COLO668 (cell line): Measurements from ENCODE around the gene SMARCA4.

Source experiments
- DNase-seq: peaks from one replicate; lab custom pipeline; 2025; ENCODE audit not compliant: unreplicated experiment; lab: John Stamatoyannopoulos, UW

SMARCA4 gene

DNA sequence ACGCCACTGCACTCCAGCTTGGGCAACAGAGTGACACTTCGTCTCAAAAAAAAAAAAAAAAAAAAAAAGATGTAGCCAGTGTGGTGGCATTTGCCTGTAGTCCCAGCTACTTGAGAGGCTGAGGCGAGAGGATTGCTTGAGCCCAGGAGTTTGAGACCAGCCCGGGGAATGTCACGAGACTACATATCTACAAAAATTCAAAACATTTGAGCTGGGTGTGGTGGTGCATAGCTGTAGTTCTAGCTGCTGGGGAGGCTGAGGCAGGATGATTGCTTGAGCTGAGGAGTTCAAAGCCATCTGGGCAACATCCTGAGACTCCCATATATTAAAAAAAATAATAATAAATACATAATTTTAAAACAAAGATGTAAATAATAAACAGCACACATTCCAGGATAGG, 46.6 kb downstream of the SMARCA4 start:
- DNase-seq = no peak

DNA sequence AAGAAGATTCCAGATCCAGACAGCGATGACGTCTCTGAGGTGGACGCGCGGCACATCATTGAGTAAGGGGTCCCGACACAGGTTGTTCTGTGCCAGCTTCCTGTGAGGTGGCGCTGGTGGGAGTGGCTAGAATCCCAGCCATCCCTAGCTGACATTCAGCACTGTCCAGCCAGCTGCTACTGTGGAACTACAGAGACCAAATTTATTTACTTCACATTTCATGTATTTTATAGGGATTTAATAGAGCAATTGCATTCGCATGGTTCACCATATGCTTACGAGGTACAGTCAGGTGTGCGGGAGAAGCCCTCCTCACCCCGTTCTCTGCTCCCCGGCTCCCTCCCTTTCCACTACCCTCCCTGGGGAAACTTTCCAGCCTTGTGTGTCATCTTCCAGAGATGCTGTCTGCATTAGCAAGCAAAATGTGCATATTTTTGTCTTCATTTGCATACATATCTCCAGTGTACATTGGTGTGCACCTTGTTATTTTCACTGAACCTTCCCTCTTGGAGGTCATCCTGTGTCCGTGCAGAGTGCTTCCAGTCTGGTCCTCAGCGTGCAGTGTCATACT, 47.2 kb downstream of the SMARCA4 start:
- DNase-seq = no peak

DNA sequence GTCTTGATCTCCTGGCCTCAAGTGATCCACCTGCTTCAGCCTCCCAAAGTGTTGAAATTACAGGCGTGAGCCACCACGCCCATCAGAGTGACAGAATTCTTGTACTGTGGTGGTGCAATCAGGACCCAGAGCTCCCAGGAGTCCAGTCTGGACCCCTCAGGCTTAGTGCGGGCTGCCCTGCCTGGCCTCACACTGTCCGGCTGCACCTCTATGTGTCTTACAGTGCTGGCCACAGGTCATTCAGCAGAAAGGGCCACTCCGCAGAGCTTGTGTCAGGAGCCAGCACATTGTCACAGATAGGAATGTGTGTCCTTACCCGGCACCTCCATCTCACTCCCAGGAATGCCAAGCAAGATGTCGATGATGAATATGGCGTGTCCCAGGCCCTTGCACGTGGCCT, 49.2 kb downstream of the SMARCA4 start:
- DNase-seq = no peak

DNA sequence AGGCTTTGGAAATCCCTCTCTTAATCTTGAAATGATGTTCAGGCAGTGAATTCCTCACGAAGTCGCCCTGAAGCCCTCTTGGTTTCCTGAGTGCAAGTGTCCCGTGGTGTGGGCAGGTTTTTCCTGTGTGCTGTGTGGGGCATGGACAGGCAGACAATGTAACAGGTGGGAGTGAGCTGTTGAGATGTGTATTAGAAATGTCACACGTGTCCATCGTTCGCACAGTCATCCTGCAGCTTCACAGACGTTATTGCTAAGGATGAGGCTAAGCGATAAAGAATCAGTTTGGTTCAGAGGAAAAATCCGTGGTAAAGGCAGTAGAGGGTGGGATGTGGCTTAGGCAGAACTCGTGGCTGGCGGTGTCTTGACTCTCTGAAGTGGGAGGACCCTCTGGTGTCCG, 51.7 kb downstream of the SMARCA4 start:
- no peak for DNase-seq

DNA sequence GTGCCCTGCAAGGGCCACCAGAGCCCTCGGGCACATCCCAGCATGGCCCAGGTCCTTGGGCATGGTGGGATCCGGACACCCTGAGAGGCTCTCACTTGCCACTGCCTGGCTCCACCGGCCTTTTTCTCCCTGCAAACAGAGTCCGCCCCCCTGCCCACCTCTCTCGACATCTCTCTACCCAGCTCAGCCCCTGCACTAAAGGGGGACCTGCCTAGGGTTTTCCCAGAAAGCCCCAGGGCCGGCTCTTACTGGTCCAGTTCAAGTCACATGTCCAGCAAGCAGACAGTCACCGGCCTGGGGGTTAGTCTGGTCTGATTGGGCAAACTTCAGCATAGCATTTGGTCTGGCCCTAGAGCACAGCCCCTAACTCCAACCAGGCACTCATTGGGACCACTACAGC, 52.9 kb downstream of the SMARCA4 start:
- no peak for DNase-seq

DNA sequence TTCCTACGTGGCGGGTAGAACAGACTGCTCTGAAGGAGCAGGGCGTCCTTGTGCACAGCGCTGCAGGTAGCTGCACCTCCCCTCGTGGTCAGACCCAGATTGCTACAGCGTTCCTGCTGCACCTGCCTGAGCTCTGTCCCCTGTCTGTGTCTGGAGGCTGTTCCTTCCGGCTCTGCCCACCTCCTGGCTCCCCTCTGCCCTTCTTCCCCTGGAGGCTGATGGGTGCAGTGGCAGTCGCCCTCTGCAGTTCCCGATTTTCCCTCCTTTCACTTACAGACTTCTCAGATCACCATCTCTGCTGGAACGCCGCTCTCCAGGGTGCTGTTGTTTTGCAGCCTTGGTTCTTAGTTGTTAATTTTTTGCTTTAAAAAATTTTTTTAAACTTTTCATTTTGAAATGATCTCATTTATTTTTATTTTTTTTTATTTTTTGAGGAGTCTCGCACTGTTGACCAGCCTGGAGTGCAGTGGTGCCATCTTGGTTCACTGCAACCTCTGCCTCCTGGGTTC, 53.6 kb downstream of the SMARCA4 start:
- no peak for DNase-seq

DNA sequence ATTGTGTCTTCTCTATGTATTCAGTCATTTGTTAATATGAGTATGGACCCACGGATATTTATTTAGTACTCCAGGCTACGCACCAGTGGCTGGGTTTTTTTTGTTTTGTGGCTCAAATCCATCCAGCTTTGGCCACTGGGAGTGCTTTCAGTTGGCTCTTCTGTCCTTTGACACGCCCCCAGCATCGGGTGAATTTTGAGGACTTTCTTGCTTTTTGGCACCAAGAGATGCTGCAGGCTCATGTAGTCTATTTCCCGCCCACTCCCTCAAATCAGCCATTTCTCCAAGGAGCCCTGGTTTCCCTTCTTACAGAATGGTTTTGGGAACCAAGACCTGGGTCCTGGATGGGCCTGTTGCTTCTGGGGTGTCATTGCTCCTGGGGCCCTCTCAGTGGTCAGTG, 55.8 kb downstream of the SMARCA4 start:
- DNase-seq = no peak

DNA sequence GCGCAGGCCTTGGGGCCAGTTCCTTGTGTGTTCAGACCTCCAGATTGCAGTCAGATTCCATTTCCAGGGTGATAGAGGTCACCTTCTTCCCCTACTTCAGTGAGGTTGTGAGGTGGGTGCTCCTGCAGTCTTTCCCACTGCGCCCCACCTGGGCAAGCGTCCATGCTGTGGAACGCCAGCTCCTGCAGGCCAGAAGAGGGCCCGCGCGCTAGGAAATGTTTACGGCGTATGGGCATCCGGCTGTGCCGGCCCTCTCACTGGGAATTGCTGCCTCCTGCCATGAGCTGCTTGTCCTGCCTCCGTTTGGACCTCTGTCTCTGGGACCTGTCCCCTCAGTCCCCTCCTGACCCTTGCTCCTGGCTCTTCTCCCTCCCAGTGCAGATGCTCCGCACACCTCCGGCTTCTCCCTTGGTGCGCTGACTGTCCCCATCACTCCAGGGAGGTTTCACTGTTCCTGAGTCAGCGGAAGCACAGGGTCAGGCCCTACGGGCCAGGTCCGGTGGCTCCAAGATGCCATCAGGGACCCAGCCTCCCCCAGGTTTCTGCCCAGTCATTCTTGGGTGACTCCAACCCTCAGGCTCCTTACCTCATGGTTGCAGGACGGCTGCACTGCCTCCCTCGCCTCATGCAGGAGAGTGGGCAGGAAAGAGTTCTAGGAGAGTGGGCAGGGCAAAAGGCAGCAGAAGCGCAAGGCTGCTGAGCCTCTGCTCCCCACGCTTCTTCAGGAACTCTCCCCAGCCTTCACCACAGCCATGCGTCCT, 56.6 kb downstream of the SMARCA4 start:
- no peak for DNase-seq

DNA sequence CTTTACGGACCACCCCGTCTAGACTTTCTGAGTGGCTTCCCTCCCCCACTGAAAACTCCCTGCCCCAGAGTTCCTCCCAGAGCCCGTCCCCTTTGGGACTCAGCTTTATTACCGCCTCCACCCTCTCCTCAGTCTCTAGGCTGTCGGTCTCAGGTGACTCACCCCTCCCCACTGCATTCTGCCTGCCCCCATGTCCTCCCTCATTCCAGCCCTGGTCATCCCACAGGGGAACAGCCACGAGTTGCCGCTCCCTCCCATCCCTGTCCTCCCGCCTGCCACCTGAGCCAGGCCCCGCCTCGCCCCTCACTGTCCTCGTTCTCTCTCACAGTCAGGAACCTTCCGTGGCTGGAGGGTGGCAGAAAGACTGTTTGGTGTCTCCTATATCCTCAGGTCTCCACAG, 57.3 kb downstream of the SMARCA4 start:
- no peak for DNase-seq

DNA sequence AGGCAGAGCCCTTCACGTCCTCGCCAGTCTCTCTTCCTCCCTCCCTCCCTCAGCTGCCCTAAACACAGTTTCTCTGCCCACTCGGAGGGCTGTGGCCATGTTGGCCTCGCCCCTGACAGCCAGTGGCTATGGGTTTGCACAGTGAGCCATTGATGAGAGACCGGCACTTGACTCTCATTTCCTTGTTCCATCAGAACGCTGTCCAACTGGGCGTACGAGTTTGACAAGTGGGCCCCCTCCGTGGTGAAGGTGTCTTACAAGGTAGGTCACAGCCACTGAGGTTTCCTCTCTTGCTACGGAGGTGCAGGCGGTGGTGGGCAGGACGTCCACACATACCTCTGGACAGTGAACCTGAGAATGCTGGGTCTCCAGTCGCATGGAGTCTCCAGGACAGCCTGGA, 57.9 kb downstream of the SMARCA4 start:
- no peak for DNase-seq

DNA sequence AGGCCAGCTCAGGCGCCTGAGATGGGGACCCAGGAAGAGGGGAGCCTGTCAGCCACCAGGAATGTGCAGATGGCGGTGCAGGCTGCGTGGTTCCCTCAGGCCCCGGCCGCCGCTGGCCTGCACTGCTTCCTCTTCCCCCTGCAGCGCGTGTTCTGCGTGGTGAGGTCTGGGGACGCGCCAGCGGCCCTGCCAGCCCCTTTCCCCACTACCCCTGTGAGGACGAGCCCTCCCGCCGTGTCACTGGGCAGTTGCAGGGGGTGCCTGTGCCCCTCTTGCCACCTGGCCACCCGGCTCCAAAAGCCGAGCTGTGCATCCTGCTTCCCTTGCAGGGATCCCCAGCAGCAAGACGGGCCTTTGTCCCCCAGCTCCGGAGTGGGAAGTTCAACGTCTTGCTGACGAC, 58.4 kb downstream of the SMARCA4 start:
- no peak for DNase-seq

DNA sequence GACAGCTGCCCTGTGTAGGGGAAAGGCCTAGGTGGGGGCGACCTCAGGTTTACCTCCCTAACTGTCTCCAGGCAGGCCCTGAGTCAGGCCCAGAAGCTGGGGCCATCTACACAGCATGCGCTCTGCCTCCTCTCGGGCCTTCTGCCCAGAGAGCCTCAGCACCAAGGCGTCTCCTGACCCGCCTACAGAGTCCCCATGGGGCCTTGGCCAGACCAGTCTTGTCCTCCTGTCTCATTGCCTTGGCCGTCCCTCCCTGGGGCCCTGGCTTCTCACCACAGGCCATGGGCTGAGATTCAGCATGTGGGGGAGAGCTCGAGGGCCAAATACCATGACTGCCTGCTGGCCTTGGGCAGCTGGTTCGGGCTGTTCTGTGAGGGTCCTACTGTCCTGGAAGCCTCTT, 59.0 kb downstream of the SMARCA4 start:
- DNase-seq = no peak

DNA sequence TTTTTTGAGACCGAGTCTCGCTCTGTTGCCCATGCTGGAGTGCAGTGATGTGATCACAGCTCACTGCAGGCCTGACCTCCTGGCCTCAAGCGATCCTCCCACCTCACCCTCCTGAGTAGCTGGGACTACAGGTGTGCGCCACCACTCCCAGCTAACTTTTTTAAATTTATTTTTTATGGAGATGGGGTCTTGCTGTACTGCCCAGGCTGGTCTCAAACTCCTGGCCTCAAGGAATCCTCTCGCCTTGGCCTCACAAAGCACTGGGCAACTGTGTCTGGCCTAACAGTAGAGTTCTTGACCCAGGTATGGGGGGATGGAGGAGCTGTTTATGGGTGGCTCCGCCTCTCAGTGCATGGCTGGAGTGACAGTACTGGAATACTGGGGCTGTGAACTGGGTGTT, 59.6 kb downstream of the SMARCA4 start:
- DNase-seq = no peak

DNA sequence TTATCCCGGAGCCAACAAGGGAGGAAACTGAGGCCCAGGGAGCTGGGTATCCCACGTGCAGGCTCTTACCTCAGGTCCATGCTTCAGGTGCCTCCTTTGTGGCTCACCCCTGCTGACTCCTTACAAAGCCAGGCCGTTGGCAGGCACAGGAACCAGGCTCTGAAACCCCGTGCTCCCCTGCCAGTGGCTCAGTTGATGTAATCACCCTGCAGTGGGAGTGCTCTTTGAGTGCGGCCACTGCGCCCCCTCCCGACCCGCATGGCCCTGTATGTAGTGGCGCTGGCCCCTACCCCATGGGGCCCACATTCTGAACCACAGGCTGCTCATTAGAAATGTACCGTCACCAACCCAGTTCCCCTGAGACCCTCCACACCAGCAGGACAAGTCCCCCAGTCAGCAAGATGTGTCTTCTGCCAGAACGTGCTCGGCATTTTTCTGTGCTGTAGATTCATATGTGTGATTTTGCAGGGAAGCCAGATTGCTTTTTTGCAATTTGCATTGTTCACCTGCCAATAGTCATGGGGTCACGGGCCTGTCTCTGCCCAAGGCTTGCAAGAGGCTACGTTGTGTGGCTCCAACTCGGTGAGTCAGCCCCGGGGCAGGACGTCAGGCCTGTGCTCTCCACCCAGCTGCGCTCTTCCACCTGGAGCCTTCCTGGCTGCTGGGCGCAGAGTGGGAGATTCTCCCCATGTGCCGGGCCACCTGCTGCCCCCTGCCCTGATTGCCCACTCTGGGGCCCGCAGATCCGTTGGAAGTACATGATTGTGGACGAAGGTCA, 60.3 kb downstream of the SMARCA4 start:
- no peak for DNase-seq

DNA sequence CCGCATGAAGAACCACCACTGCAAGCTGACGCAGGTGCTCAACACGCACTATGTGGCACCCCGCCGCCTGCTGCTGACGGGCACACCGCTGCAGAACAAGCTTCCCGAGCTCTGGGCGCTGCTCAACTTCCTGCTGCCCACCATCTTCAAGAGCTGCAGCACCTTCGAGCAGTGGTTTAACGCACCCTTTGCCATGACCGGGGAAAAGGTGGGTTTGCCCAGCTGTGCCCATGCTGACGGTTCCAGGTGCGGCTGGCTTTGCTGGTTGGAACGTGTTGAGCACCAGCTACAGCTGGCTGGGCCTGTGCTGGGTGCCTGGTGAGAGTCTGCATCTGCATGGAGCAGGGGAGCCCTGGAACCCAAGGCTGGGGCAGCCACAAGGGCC, 60.9 kb downstream of the SMARCA4 start:
- DNase-seq = no peak

DNA sequence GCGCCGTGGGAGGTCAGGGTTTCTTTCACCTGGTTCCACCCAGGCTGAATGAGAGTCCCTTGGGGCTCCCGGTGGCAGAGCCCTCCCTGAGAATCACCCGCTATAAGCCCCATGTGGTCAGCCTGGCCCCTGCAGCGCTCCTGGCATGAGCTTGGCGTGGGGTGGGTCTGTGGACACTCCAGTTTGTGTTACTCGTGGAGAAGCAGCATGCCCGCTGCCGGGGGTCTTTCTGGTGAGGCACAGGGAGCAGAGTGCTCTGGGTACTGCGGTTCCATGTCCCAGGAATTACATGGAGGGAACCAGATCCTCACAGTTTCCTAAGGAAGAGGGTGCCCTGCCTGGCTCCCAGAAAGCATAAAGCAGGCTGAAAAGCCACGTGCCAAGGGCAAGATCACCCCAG, 62.2 kb downstream of the SMARCA4 start:
- no peak for DNase-seq

DNA sequence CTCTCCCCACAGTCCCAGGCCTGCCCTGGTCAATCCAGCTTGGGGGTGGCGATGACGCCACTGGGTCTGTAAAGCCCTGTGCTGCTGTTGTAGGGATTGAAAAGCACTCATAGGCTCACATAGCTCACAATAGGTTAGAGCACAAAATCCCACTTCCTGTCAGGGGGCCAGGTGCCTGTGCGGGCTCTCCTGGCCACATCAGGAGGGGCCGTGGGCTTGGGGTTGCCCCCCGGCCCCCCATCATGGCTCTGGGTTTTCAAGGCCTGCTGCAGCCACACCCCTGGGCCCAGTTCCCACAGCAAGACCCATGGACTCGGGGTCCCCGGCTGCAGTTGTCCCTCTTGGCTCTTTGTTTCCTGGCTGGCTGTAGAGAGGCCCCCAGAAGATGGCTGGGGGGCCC, 62.9 kb downstream of the SMARCA4 start:
- no peak for DNase-seq

DNA sequence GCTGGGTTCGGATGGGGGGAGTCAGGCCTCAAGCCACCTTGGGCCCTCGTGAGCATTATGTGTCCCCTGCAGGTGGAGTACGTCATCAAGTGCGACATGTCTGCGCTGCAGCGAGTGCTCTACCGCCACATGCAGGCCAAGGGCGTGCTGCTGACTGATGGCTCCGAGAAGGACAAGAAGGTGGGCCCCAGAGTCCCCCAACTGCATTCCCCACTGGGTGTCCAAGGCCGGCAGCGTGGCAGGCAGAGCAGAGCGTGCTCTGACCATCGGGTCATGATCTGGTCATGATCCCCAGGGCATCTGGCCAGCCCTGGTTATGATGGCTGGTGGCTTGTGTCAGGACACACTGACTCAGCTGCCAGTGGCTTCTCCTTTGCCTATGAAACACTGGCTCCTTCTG, 63.4 kb downstream of the SMARCA4 start:
- no peak for DNase-seq

DNA sequence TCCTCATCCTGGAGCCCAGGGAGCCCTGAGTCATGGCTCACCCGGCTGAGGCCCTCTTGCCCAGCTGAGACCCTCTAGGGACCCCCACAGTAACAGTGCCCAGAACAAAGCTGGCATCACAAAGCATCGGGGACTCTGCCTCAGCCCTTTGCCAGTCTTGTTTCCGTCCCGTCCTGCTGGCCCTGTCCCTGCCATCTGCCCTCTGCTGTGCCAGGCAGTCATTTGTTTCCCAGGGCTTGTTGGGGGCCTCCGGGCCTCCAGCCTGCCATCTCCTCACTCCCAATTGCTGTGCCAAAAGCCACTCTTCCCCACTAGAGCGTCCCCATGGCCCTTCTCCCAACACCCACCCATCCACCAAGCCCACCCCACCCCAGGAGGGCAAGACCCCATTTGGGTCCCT, 64.2 kb downstream of the SMARCA4 start:
- DNase-seq = no peak

DNA sequence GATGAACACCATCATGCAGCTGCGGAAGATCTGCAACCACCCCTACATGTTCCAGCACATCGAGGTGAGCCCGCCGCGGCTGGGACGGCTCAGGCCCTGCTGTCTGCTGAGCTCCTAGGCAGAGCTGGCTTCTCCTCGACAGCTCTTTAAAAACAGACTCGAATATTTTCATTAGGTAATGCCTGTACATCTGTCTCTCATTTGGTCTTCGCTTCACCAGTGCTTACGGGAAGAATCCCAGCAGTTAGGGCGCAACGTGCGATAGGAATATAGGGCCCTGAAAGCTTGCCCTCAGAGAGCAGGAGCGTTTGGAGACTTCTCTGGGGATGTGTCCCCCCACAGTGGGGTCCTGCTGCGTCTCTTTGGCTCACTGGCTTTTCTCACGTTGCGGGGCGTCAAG, 64.6 kb downstream of the SMARCA4 start:
- DNase-seq = no peak

DNA sequence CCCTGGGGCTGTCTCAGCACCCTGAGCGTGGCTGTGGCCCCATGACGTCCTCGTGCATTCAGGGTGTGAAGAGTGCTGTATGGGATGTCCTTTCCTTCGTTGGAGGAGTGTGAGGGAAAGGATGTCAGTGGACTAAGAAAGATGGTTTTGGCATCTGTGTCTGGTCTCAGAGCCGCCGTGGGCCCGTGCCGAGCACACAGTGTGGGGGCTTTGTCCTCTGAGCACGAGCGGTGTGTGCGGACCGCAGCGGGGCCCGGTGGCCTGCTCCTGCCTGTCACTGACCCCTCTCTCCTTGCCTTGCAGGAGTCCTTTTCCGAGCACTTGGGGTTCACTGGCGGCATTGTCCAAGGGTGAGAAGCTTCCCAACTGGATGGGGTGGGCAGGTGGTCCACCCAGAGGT, 65.2 kb downstream of the SMARCA4 start:
- no peak for DNase-seq

DNA sequence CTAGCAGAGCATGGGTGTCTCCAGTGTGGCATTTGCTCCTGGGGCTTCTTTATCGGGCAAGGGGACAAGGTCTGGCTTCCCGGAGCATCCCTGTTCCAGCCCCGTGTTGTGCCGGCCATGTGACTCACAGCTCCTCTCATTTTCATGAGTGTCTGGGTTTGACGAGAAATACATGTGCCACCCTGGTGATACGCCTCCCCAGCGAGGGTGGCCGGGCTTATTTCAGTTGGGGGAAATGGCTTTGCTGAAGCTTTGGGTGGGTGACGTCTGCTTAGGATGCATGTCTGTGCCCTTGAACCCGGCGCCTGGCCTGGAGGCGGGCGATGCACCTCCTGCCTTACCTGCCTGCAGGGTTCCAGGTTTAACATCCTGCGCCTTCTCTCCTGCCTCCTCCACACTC, 66.6 kb downstream of the SMARCA4 start:
- no peak for DNase-seq
